Effector memory CD8-positive, alpha-beta T cell (primary cell): ENCODE results near the gene CDK5.
"Not testable (repeated sequence)": the region's sequence is repeated elsewhere in the genome, so short reads cannot be mapped to it uniquely, and the experiment has no call there.

Experiments
- ATAC-seq: fragments of 150-1000 bp; cut with Tn5 transposase; replicated peaks from 2 replicates; pipeline ENCODE4 v1.10.0; 2021; ENCODE audit warnings: mild to moderate bottlenecking, moderate library complexity
- DNase-seq, 3 experiments: peaks; one replicate each; pipeline ENCODE4 v3.0.0; 2021
- H3K27ac Mint-ChIP-seq, 2 donors: one replicate each; pipeline ENCODE4 v1.8.0; 2022; ENCODE audit warnings: mild to moderate bottlenecking in 2 of 2, mixed read lengths in 2 of 2, moderate library complexity in 2 of 2
- H3K27me3 Mint-ChIP-seq, 2 donors: one replicate each; pipeline ENCODE4 v1.8.0; 2022; ENCODE audit warnings: mixed read lengths in 2 of 2
- H3K36me3 Mint-ChIP-seq: one replicate; pipeline ENCODE4 v1.8.0; 2022; ENCODE audit warnings: mild to moderate bottlenecking, moderate library complexity, mixed read lengths; ENCODE audit not compliant: insufficient read depth
- H3K4me1 Mint-ChIP-seq, 2 donors: one replicate each; pipeline ENCODE4 v1.8.0; 2022; ENCODE audit warnings: low read depth in 2 of 2, mixed read lengths in 2 of 2
- H3K4me3 Mint-ChIP-seq, 2 donors: one replicate each; pipeline ENCODE4 v1.8.0; 2022; ENCODE audit warnings: mild to moderate bottlenecking in 2 of 2, mixed read lengths in 2 of 2, moderate library complexity in 2 of 2
- H3K9me3 Mint-ChIP-seq, 2 donors: one replicate each; pipeline ENCODE4 v1.8.0; 2022; ENCODE audit warnings: mixed read lengths in 2 of 2

The CDK5 gene

GRCh38 chr7:151051108-151051507 is 6.6 kb downstream of the CDK5 start:
- H3K27me3 Mint-ChIP-seq = peaks cover 0 to 24% of the 10 kb centered on the region in 2 donors
- DNase-seq (peak; percentile 32 to 45 (median 43)), ATAC-seq (peak; percentile 91)
- H3K9me3 Mint-ChIP-seq = no peaks in the 10 kb centered on the region
- H3K4me3 Mint-ChIP-seq = no peak overlapping the region
- H3K4me1 Mint-ChIP-seq = peaks cover 0 to 8% of the 10 kb centered on the region in 2 donors
- peaks cover 5% of the 10 kb centered on the region for H3K36me3 Mint-ChIP-seq
- H3K27ac Mint-ChIP-seq = no peak overlapping the region

- peaks cover 5% of the 10 kb centered on the region for H3K36me3 Mint-ChIP-seq
- H3K27ac Mint-ChIP-seq = peak overlapping the region in 1 of 2 donors; percentile 38
- H3K4me3 Mint-ChIP-seq = no peak overlapping the region
- peaks cover 0 to 8% of the 10 kb centered on the region in 2 donors for H3K4me1 Mint-ChIP-seq
- DNase-seq (no peak), ATAC-seq (no peak)
- no peaks in the 10 kb centered on the region for H3K9me3 Mint-ChIP-seq
- H3K27me3 Mint-ChIP-seq = peaks cover 0 to 16% of the 10 kb centered on the region in 2 donors
Observed at GRCh38 chr7:151048911-151049463, 8.7 kb downstream of the CDK5 start.

GRCh38 chr7:151047976-151048815 is 9.5 kb downstream of the CDK5 start, which contains the start of gene ASIC3:
TSS of gene ASIC3 (plus strand) at chr7:151048531. CDS start at chr7:151048886, 355 bp downstream.
- H3K36me3 Mint-ChIP-seq = peaks cover 5% of the 10 kb centered on the region
- peaks cover 0 to 16% of the 10 kb centered on the region in 2 donors for H3K27me3 Mint-ChIP-seq
- ATAC-seq (no peak), DNase-seq (no peak)
- H3K27ac Mint-ChIP-seq = peak within 1 kb of the TSS; percentile 13 to 38
- no peak within 1 kb of the TSS for H3K4me3 Mint-ChIP-seq
- peaks cover 0 to 8% of the 10 kb centered on the region in 2 donors for H3K4me1 Mint-ChIP-seq
- no peaks in the 10 kb centered on the region for H3K9me3 Mint-ChIP-seq

GRCh38 chr7:151046603-151047573 is 10.8 kb downstream of the CDK5 start:
- H3K4me1 Mint-ChIP-seq = peaks cover 0 to 4% of the 10 kb centered on the region in 2 donors
- ATAC-seq = no peak

GRCh38 chr7:151045967-151046366 is 11.7 kb downstream of the CDK5 start:
- DNase-seq (no peak), ATAC-seq (no peak)
- Mint-ChIP-seq H3K4me3 (no peak overlapping the region), H3K27ac (no peak overlapping the region), H3K36me3 (peaks cover 5% of the 10 kb centered on the region), H3K4me1 (peaks cover 0 to 2% of the 10 kb centered on the region in 2 donors), H3K9me3 (no peaks in the 10 kb centered on the region), H3K27me3 (no peaks in the 10 kb centered on the region)

More at GRCh38 chr7:151046603-151047573, 10.8 kb downstream of the CDK5 start:
- H3K9me3 Mint-ChIP-seq = no peaks in the 10 kb centered on the region
- peaks cover 0 to 4% of the 10 kb centered on the region in 2 donors for H3K27me3 Mint-ChIP-seq
- no peak for DNase-seq
- peak overlapping the region in 1 of 2 donors; percentile 10 for H3K27ac Mint-ChIP-seq
- H3K36me3 Mint-ChIP-seq = peaks cover 5% of the 10 kb centered on the region
- H3K4me3 Mint-ChIP-seq = no peak overlapping the region

GRCh38 chr7:151045262-151045661 is 12.4 kb downstream of the CDK5 start:
- Mint-ChIP-seq H3K4me1 (peaks cover 0 to 2% of the 10 kb centered on the region in 2 donors), H3K27me3 (no peaks in the 10 kb centered on the region), H3K9me3 (no peaks in the 10 kb centered on the region), H3K36me3 (peaks cover 11% of the 10 kb centered on the region), H3K4me3 (no peak overlapping the region), H3K27ac (no peak overlapping the region)
- no peak for ATAC-seq
- DNase-seq = no peak

- no peak for DNase-seq
- H3K4me3 Mint-ChIP-seq = no peak overlapping the region
- H3K9me3 Mint-ChIP-seq = no peaks in the 10 kb centered on the region
- H3K27me3 Mint-ChIP-seq = no peaks in the 10 kb centered on the region
- peaks cover 8 to 9% of the 10 kb centered on the region in 2 donors for H3K4me1 Mint-ChIP-seq
- H3K27ac Mint-ChIP-seq = no peak overlapping the region
- H3K36me3 Mint-ChIP-seq = peaks cover 11% of the 10 kb centered on the region
- ATAC-seq = no peak
Observed at GRCh38 chr7:151043959-151044358, 13.7 kb downstream of the CDK5 start.

GRCh38 chr7:151043449-151043848 is 14.2 kb downstream of the CDK5 start:
- not testable (repeated sequence) for H3K4me1 Mint-ChIP-seq, H3K27ac Mint-ChIP-seq, DNase-seq, H3K27me3 Mint-ChIP-seq, ATAC-seq, H3K4me3 Mint-ChIP-seq, H3K9me3 Mint-ChIP-seq
- H3K36me3 Mint-ChIP-seq = peaks cover 11% of the 10 kb centered on the region

- DNase-seq (no peak), ATAC-seq (no peak)
- no peaks in the 10 kb centered on the region for H3K9me3 Mint-ChIP-seq
- H3K27ac Mint-ChIP-seq = no peak overlapping the region
- H3K4me1 Mint-ChIP-seq = peaks cover 8 to 9% of the 10 kb centered on the region in 2 donors
- no peaks in the 10 kb centered on the region for H3K27me3 Mint-ChIP-seq
- no peak overlapping the region for H3K4me3 Mint-ChIP-seq
- peaks cover 6% of the 10 kb centered on the region for H3K36me3 Mint-ChIP-seq
Observed at GRCh38 chr7:151040616-151041375, 16.9 kb downstream of the CDK5 start.

GRCh38 chr7:151039850-151040548 is 17.7 kb downstream of the CDK5 start:
- Mint-ChIP-seq H3K4me3 (no peak overlapping the region), H3K36me3 (peaks cover 6% of the 10 kb centered on the region), H3K4me1 (peaks cover 8 to 9% of the 10 kb centered on the region in 2 donors), H3K27me3 (no peaks in the 10 kb centered on the region), H3K9me3 (no peaks in the 10 kb centered on the region), H3K27ac (peak overlapping the region in 1 of 2 donors; percentile 86)
- no peak for ATAC-seq
- DNase-seq = no peak

- DNase-seq = no peak
- ATAC-seq = peak; percentile 80
- peaks cover 8 to 9% of the 10 kb centered on the region in 2 donors for H3K4me1 Mint-ChIP-seq
- no peaks in the 10 kb centered on the region for H3K9me3 Mint-ChIP-seq
- no peak overlapping the region for H3K4me3 Mint-ChIP-seq
- H3K27ac Mint-ChIP-seq = peak overlapping the region in 1 of 2 donors; percentile 86
- peaks cover 6% of the 10 kb centered on the region for H3K36me3 Mint-ChIP-seq
- no peaks in the 10 kb centered on the region for H3K27me3 Mint-ChIP-seq
Observed at GRCh38 chr7:151038951-151039849, 18.5 kb downstream of the CDK5 start.
